Measurements from ENCODE around the gene ANO2. TPM values are rescaled to one million over a fixed set of nuclear protein-coding genes. Genes with fewer than 3 reads are reported as not detected.

The ANO2 gene
- total and polyA plus RNA-seq, 4 donors, result 0.03 to 0.25 (median 0.15) TPM

GRCh38 chr12:5798242-5799015 lies 146.6 kb downstream of the ANO2 start:
- Histone ChIP-seq H3K4me3 (ENCODE audit: low read depth in 1 of 3, low read length in 3 of 3) (no peak overlapping the region), H3K9ac (ENCODE audit: low read depth in 1 of 2, low read length in 2 of 2) (no peak overlapping the region), H3K4me1 (ENCODE audit: control insufficient read depth in 4 of 4, insufficient read depth in 4 of 4, low read length in 3 of 4) (no peaks in the 10 kb centered on the region), H3K27ac (ENCODE audit: low read depth in 1 of 2, low read length in 2 of 2) (no peak overlapping the region), H3K27me3 (ENCODE audit: control insufficient read depth in 4 of 4, insufficient read depth in 4 of 4, low read length in 3 of 4) (no peaks in the 10 kb centered on the region), H3K9me3 (ENCODE audit: control insufficient read depth in 4 of 4, low read length in 3 of 4) (no peaks in the 10 kb centered on the region), H3K36me3 (ENCODE audit: control insufficient read depth in 4 of 4, insufficient read depth in 3 of 4, low read depth in 1 of 4, low read length in 3 of 4) (no peaks in the 10 kb centered on the region)
- DNase-seq (ENCODE audit: low spot score), result no peak
- TF ChIP-seq RXRA (IDR thresholded peaks at IDR 0.05) (no peak), FOXA2 (IDR thresholded peaks at IDR 0.05) (no peak), JUND (IDR thresholded peaks at IDR 0.05) (no peak), FOXA1 (IDR thresholded peaks at IDR 0.05) (no peak), TAF1 (conservative IDR thresholded peaks at IDR 0.05) (no peak), SP1 (IDR thresholded peaks at IDR 0.05) (no peak)
- TF ChIP-seq, protein P1, sequence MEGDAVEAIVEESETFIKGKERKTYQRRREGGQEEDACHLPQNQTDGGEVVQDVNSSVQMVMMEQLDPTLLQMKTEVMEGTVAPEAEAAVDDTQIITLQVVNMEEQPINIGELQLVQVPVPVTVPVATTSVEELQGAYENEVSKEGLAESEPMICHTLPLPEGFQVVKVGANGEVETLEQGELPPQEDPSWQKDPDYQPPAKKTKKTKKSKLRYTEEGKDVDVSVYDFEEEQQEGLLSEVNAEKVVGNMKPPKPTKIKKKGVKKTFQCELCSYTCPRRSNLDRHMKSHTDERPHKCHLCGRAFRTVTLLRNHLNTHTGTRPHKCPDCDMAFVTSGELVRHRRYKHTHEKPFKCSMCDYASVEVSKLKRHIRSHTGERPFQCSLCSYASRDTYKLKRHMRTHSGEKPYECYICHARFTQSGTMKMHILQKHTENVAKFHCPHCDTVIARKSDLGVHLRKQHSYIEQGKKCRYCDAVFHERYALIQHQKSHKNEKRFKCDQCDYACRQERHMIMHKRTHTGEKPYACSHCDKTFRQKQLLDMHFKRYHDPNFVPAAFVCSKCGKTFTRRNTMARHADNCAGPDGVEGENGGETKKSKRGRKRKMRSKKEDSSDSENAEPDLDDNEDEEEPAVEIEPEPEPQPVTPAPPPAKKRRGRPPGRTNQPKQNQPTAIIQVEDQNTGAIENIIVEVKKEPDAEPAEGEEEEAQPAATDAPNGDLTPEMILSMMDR (IDR thresholded peaks at IDR 0.05; ENCODE audit: low read depth, low read length, missing input control), result no peak
- 92% methylated on average over 12 of the region's 12 CpGs for WGBS

DNA sequence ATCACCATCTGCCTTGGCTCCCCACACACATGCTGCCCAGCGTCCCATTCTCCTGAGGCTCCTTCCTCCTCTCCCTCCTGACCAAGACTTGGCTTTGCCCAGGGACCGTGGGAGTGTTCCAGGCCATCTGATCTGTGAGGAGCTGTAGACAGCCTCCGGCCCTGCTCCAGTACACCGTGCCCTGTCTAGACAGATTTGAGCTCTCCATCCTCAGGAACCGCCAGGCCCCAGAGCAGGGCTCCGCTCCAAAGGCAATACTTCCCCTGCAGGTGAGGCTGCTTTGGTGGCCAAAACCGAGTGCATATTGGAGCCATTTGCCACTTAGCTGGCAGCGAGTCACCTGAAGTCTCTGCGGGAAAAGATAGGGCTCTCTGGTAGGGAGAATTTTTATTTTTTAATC lies 147.4 kb downstream of the ANO2 start:
- WGBS, result 92% methylated on average over 9 of the region's 9 CpGs
- Histone ChIP-seq H3K27me3 (ENCODE audit: control insufficient read depth in 4 of 4, insufficient read depth in 4 of 4, low read length in 3 of 4) (no peaks in the 10 kb centered on the region), H3K9me3 (ENCODE audit: control insufficient read depth in 4 of 4, low read length in 3 of 4) (no peaks in the 10 kb centered on the region), H3K36me3 (ENCODE audit: control insufficient read depth in 4 of 4, insufficient read depth in 3 of 4, low read depth in 1 of 4, low read length in 3 of 4) (no peaks in the 10 kb centered on the region), H3K9ac (ENCODE audit: low read depth in 1 of 2, low read length in 2 of 2) (no peak overlapping the region), H3K27ac (ENCODE audit: low read depth in 1 of 2, low read length in 2 of 2) (no peak overlapping the region), H3K4me1 (ENCODE audit: control insufficient read depth in 4 of 4, insufficient read depth in 4 of 4, low read length in 3 of 4) (no peaks in the 10 kb centered on the region), H3K4me3 (ENCODE audit: low read depth in 1 of 3, low read length in 3 of 3) (no peak overlapping the region)
- no peak for DNase-seq (ENCODE audit: low spot score)
- TF ChIP-seq SP1 (IDR thresholded peaks at IDR 0.05) (no peak), ATF3 (IDR thresholded peaks at IDR 0.05) (no peak), MAX (IDR thresholded peaks at IDR 0.05) (no peak), HNF4G (IDR thresholded peaks at IDR 0.05) (no peak), RAD21 (IDR thresholded peaks at IDR 0.05) (no peak), JUND (IDR thresholded peaks at IDR 0.05) (no peak), GABPA (IDR thresholded peaks at IDR 0.05 in 1 of 2, conservative IDR thresholded peaks at IDR 0.05 in 1 of 2) (no peak), FOXA2 (IDR thresholded peaks at IDR 0.05) (no peak), NR2F2 (IDR thresholded peaks at IDR 0.05) (no peak), FOXA1 (IDR thresholded peaks at IDR 0.05) (no peak), RXRA (IDR thresholded peaks at IDR 0.05) (no peak), HNF4A (conservative IDR thresholded peaks at IDR 0.05) (no peak), TAF1 (conservative IDR thresholded peaks at IDR 0.05) (no peak), EGR1 (IDR thresholded peaks at IDR 0.05; ENCODE audit: low read depth in 2 of 2) (no peak), YY1 (IDR thresholded peaks at IDR 0.05) (no peak)
- TF ChIP-seq, protein P2, sequence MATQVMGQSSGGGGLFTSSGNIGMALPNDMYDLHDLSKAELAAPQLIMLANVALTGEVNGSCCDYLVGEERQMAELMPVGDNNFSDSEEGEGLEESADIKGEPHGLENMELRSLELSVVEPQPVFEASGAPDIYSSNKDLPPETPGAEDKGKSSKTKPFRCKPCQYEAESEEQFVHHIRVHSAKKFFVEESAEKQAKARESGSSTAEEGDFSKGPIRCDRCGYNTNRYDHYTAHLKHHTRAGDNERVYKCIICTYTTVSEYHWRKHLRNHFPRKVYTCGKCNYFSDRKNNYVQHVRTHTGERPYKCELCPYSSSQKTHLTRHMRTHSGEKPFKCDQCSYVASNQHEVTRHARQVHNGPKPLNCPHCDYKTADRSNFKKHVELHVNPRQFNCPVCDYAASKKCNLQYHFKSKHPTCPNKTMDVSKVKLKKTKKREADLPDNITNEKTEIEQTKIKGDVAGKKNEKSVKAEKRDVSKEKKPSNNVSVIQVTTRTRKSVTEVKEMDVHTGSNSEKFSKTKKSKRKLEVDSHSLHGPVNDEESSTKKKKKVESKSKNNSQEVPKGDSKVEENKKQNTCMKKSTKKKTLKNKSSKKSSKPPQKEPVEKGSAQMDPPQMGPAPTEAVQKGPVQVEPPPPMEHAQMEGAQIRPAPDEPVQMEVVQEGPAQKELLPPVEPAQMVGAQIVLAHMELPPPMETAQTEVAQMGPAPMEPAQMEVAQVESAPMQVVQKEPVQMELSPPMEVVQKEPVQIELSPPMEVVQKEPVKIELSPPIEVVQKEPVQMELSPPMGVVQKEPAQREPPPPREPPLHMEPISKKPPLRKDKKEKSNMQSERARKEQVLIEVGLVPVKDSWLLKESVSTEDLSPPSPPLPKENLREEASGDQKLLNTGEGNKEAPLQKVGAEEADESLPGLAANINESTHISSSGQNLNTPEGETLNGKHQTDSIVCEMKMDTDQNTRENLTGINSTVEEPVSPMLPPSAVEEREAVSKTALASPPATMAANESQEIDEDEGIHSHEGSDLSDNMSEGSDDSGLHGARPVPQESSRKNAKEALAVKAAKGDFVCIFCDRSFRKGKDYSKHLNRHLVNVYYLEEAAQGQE (IDR thresholded peaks at IDR 0.05), result no peak
- TF ChIP-seq, protein P1 (IDR thresholded peaks at IDR 0.05; ENCODE audit: low read depth, low read length, missing input control), result no peak
- TF ChIP-seq, protein P3, sequence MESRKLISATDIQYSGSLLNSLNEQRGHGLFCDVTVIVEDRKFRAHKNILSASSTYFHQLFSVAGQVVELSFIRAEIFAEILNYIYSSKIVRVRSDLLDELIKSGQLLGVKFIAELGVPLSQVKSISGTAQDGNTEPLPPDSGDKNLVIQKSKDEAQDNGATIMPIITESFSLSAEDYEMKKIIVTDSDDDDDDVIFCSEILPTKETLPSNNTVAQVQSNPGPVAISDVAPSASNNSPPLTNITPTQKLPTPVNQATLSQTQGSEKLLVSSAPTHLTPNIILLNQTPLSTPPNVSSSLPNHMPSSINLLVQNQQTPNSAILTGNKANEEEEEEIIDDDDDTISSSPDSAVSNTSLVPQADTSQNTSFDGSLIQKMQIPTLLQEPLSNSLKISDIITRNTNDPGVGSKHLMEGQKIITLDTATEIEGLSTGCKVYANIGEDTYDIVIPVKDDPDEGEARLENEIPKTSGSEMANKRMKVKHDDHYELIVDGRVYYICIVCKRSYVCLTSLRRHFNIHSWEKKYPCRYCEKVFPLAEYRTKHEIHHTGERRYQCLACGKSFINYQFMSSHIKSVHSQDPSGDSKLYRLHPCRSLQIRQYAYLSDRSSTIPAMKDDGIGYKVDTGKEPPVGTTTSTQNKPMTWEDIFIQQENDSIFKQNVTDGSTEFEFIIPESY (IDR thresholded peaks at IDR 0.05), result no peak

All from liver (tissue), 9 donors.